GM19025 (cell line): Measurements from ENCODE around the gene CEBPG.

ENCODE experiments used
- ATAC-seq: cut with Tn5 transposase; IDR thresholded peaks from one replicate; pipeline ENCODE4 v1.9.1; 2021; ENCODE audit warnings: mild to moderate bottlenecking, low read depth, moderate library complexity; ENCODE audit not compliant: unreplicated experiment

Gene CEBPG

GRCh38 chr19:33414667-33415605 is 41.4 kb downstream of the CEBPG start:
- no peak for ATAC-seq

GRCh38 chr19:33416307-33417215 is 43.1 kb downstream of the CEBPG start:
- ATAC-seq: no peak

- ATAC-seq: no peak
These were observed 44.2 kb downstream of the CEBPG start for GRCh38 chr19:33417751-33418150.

GRCh38 chr19:33418461-33418860 is 45.0 kb downstream of the CEBPG start:
- ATAC-seq: no peak

- ATAC-seq: no peak
These were observed 45.6 kb downstream of the CEBPG start for GRCh38 chr19:33418871-33419787.

- no peak for ATAC-seq
These were observed 46.2 kb downstream of the CEBPG start for GRCh38 chr19:33419788-33420130.

- no peak for ATAC-seq
These were observed 47.3 kb downstream of the CEBPG start for GRCh38 chr19:33420821-33421220.

- no peak for ATAC-seq
These were observed 47.9 kb downstream of the CEBPG start for GRCh38 chr19:33421368-33421767.

GRCh38 chr19:33422369-33423180 is 49.1 kb downstream of the CEBPG start:
- ATAC-seq: no peak

- no peak for ATAC-seq
These were observed 50.7 kb downstream of the CEBPG start for GRCh38 chr19:33424181-33424580.

- no peak for ATAC-seq
These were observed 53.3 kb downstream of the CEBPG start for GRCh38 chr19:33426621-33427361.

GRCh38 chr19:33427801-33428626 is 54.5 kb downstream of the CEBPG start:
- ATAC-seq: no peak

GRCh38 chr19:33428627-33429125 is 55.2 kb downstream of the CEBPG start:
- ATAC-seq: no peak

GRCh38 chr19:33429891-33430673 is 56.6 kb downstream of the CEBPG start:
- no peak for ATAC-seq

GRCh38 chr19:33430674-33431277 is 57.3 kb downstream of the CEBPG start:
- ATAC-seq: no peak

GRCh38 chr19:33432015-33432414 is 58.5 kb downstream of the CEBPG start:
- no peak for ATAC-seq
